ENCODE measurements around the gene VPS26C. TPM values are rescaled to one million over a fixed set of nuclear protein-coding genes. Genes with fewer than 3 reads are reported as not detected.

Gene VPS26C
- total RNA-seq, 4 donors from 2014 or later = 47.7 to 60.8 (median 55.4) TPM

DNA sequence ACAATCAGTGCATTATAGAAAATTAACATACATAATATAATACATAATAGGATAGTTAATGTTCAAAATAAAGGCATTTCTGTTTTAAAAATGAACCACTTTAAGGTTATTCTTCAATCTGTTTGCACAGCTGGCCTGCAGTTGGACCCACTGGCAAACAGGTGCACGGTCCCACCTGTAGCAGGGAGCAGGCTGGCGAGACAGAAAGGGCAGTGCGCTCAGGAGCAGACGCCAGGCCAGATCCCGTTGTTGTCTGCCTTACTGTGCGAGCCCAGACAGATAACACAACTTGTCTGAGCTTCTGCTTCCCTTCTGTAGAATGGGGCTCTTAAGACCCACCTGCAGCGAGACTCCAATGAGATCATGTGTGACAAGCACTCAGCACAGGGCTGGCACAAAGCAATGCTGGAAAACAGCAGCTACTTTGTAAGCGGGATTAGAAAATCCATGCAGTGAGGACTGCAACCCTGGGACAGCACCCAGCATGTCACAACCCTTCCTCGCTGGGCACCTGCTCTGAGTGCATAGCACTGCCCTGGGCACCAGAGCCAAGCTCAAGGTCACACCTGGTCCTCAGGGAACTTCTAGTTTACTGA is 33.5 kb downstream of the VPS26C start:
- Histone ChIP-seq H3K27me3 (no peaks in the 10 kb centered on the region), H3K36me3 (peaks cover 73% of the 10 kb centered on the region), H3K9me3 (no peaks in the 10 kb centered on the region), H3K4me3 (no peak overlapping the region), H3K27ac (no peak overlapping the region), H3K4me1 (no peaks in the 10 kb centered on the region)
- DNase-seq (ENCODE audit: low spot score in 2 of 2) = no peak
- WGBS = 91% methylated on average over 9 of the region's 9 CpGs
- TF ChIP-seq POLR2AphosphoS5 (IDR thresholded peaks at IDR 0.05) (no peak), POLR2A (IDR thresholded peaks at IDR 0.05) (no peak), EP300 (IDR thresholded peaks at IDR 0.05) (no peak)
- TF ChIP-seq, protein P1, sequence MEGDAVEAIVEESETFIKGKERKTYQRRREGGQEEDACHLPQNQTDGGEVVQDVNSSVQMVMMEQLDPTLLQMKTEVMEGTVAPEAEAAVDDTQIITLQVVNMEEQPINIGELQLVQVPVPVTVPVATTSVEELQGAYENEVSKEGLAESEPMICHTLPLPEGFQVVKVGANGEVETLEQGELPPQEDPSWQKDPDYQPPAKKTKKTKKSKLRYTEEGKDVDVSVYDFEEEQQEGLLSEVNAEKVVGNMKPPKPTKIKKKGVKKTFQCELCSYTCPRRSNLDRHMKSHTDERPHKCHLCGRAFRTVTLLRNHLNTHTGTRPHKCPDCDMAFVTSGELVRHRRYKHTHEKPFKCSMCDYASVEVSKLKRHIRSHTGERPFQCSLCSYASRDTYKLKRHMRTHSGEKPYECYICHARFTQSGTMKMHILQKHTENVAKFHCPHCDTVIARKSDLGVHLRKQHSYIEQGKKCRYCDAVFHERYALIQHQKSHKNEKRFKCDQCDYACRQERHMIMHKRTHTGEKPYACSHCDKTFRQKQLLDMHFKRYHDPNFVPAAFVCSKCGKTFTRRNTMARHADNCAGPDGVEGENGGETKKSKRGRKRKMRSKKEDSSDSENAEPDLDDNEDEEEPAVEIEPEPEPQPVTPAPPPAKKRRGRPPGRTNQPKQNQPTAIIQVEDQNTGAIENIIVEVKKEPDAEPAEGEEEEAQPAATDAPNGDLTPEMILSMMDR (IDR thresholded peaks at IDR 0.05) = no peak

DNA sequence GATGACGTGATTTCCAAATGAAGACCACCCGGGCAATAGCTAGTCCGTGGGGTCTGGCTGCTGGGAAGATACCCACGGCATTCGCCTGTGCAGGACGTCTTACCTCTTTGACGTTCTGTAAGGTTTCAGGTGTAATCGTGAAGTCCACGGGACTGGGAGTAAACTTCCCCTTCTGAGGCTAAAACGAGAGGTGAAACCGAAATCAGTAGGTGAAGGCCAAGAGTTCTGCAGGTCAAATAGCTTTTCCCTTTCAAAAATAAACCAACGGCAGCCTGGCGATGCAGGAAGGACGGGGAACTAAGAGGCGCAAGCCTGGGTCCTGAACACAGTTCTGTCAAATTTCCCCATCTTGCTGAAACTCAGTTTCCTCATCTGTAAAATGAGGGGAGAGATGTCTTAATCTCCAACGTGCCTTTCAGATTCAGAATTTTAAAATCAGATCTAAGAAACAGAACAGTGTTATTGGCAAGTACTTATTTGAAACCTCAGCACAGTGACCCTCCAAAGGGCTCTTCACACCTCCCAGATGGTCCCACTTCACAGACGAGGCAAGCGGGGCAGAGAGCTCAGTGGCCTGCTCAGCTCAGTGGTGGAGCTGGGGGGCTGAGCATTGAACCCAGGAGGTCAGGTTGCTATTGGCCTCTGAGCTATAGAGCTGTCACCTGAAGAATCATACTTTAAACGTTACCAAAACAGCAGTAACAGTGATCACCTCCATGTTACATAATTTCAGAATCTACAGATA is 34.7 kb downstream of the VPS26C start:
- 95% methylated on average over 19 of the region's 19 CpGs for WGBS

DNA sequence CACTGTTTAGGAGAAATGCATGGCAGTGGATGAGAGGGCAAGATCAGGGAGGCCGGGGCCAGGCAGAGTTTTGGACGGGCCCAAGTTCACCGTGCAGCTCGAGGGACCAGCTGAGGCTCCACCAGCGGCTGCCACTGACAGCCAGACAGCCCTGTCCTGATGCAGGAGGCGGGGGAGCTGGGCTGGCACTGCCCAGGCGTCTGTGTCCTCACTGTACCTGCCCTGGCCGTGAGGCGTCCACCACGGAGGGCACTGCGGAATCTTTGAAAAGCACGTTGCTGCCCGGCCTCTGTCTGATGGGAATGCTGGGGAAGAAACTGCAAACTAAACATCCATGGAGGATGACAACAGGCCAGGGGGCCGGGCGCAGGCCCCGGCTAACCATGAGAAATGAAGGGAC is 35.5 kb downstream of the VPS26C start:
- Histone ChIP-seq H3K27ac (no peak overlapping the region), H3K4me3 (no peak overlapping the region), H3K27me3 (no peaks in the 10 kb centered on the region), H3K9me3 (no peaks in the 10 kb centered on the region), H3K36me3 (peaks cover 77% of the 10 kb centered on the region), H3K4me1 (no peaks in the 10 kb centered on the region)
- no peak for TF ChIP-seq POLR2AphosphoS5 (IDR thresholded peaks at IDR 0.05)
- TF ChIP-seq, protein P1 (IDR thresholded peaks at IDR 0.05) = no peak
- WGBS = 95% methylated on average over 12 of the region's 16 CpGs
- no peak for DNase-seq (ENCODE audit: low spot score in 2 of 2)

More for the DNA sequence above, 34.7 kb downstream of the VPS26C start:
- no peak for DNase-seq (ENCODE audit: low spot score in 2 of 2)
- Histone ChIP-seq H3K27ac (no peak overlapping the region), H3K36me3 (peaks cover 74% of the 10 kb centered on the region), H3K4me3 (no peak overlapping the region), H3K9me3 (no peaks in the 10 kb centered on the region), H3K4me1 (no peaks in the 10 kb centered on the region), H3K27me3 (no peaks in the 10 kb centered on the region)
- TF ChIP-seq EP300 (IDR thresholded peaks at IDR 0.05) = no peak
- TF ChIP-seq POLR2A (IDR thresholded peaks at IDR 0.05) = no peak
- TF ChIP-seq POLR2AphosphoS5 (IDR thresholded peaks at IDR 0.05) = no peak
- TF ChIP-seq, protein P1 (IDR thresholded peaks at IDR 0.05) = no peak

DNA sequence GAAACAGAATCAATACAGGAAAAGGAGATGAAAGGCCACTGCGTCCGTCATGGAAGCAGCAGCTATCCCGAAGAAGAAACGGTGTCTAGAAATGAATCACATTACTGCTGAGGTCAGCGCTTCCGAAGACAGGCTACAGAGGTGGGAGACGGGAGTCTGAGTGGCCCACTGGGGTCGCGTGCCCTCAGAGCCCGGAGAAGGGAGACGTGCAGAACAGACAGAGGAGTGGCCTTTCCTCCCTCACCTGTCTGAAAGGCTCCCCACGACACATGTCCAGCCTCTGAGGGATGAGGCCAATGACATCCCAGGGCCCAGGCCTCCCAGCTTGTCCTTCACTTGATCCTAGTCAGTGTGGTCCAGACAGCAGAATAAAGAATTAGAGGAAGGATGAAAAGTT is 35.9 kb downstream of the VPS26C start:
- DNase-seq (ENCODE audit: low spot score in 2 of 2) = no peak
- H3K4me1 ChIP-seq = no peaks in the 10 kb centered on the region
- peaks cover 80% of the 10 kb centered on the region for H3K36me3 ChIP-seq
- H3K9me3 ChIP-seq = no peaks in the 10 kb centered on the region
- WGBS = 92% methylated on average over 12 of the region's 12 CpGs
- H3K27ac ChIP-seq = no peak overlapping the region
- TF ChIP-seq, protein P1 (IDR thresholded peaks at IDR 0.05) = no peak
- TF ChIP-seq EP300 (IDR thresholded peaks at IDR 0.05) (no peak), POLR2AphosphoS5 (IDR thresholded peaks at IDR 0.05) (no peak), POLR2A (IDR thresholded peaks at IDR 0.05) (no peak)
- H3K4me3 ChIP-seq = no peak overlapping the region
- H3K27me3 ChIP-seq = no peaks in the 10 kb centered on the region

DNA sequence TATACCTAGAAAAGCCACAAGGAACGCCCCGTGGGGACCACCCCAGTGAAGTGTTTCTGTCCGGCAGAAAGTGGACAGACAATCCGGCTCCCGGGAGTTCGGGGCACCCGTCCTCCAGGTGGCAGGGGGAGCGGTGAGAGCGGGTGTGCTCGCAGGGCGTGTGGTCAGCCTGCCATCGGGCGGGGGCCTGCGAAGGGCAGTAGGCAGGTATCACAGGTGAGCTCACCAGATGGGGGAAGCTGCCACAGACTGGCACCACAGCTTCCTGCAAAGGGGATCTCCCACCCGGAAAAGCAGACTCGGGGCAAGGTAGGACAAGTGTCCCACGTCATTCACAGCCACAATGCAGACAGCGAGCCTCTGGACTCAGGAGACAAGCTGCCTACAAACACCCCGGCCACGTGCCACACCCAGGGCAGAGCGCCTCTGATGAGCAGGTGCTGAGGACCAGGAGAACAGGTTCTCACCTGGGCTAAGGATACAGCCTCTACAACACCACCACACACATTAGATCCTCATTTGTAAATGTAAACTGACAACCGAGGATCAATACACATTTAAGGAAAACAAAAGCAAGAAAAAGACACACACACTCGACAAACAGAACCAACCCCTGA is 36.4 kb downstream of the VPS26C start:
- Histone ChIP-seq H3K27me3 (no peaks in the 10 kb centered on the region), H3K36me3 (peaks cover 85% of the 10 kb centered on the region), H3K4me3 (no peak overlapping the region), H3K9me3 (no peaks in the 10 kb centered on the region), H3K27ac (no peak overlapping the region), H3K4me1 (no peaks in the 10 kb centered on the region)
- WGBS = 90% methylated on average over 23 of the region's 23 CpGs
- TF ChIP-seq POLR2AphosphoS5 (IDR thresholded peaks at IDR 0.05) = no peak
- no peak for TF ChIP-seq POLR2A (IDR thresholded peaks at IDR 0.05)
- TF ChIP-seq, protein P1 (IDR thresholded peaks at IDR 0.05) = no peak
- TF ChIP-seq EP300 (IDR thresholded peaks at IDR 0.05) = no peak
- DNase-seq (ENCODE audit: low spot score in 2 of 2) = no peak
